Keratinocyte (primary cell): ENCODE results near the gene AMMECR1L.

Experiments
- EZH2 ChIP-seq: IDR thresholded peaks from one replicate; pipeline ENCODE4 v1.6.1; 2012; ENCODE audit warnings: inconsistent platforms, mild to moderate bottlenecking, low read length, moderate library complexity
- TF ChIP-seq, protein P1 (sequence below), 3 experiments: IDR thresholded peaks in 1 of 3; conservative IDR thresholded peaks in 1 of 3; optimal IDR thresholded peaks in 1 of 3; 2 replicates in 2 of 3; 3 replicates in 1 of 3; pipeline versions ENCODE3 to v1.5.1; 2011; ENCODE audit warnings: low read length in 3 of 3, mild to moderate bottlenecking in 3 of 3, moderate library complexity in 2 of 3, control low read depth in 1 of 3, inconsistent platforms in 1 of 3; ENCODE audit not compliant: insufficient read depth in 2 of 3; ENCODE audit errors: extremely low read depth in 1 of 3

- TF ChIP-seq, protein P1, sequence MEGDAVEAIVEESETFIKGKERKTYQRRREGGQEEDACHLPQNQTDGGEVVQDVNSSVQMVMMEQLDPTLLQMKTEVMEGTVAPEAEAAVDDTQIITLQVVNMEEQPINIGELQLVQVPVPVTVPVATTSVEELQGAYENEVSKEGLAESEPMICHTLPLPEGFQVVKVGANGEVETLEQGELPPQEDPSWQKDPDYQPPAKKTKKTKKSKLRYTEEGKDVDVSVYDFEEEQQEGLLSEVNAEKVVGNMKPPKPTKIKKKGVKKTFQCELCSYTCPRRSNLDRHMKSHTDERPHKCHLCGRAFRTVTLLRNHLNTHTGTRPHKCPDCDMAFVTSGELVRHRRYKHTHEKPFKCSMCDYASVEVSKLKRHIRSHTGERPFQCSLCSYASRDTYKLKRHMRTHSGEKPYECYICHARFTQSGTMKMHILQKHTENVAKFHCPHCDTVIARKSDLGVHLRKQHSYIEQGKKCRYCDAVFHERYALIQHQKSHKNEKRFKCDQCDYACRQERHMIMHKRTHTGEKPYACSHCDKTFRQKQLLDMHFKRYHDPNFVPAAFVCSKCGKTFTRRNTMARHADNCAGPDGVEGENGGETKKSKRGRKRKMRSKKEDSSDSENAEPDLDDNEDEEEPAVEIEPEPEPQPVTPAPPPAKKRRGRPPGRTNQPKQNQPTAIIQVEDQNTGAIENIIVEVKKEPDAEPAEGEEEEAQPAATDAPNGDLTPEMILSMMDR (optimal IDR thresholded peaks at IDR 0.05 in 1 of 3, IDR thresholded peaks at IDR 0.05 in 1 of 3, conservative IDR thresholded peaks at IDR 0.05 in 1 of 3; ENCODE audit: extremely low read depth in 1 of 3, insufficient read depth in 2 of 3, low read length in 3 of 3) = no peak
- no peak for TF ChIP-seq EZH2
Observed at GRCh38 chr2:127834951-127835350, 50.8 kb downstream of the AMMECR1L start.
